Superior temporal gyrus (tissue), 1 donor: ENCODE data around the gene KIF13A.
A peak's percentile ranks its signal among the peaks of the same experiment; 100 is the strongest.
"Not testable (repeated sequence)": the region's sequence is repeated elsewhere in the genome, so short reads cannot be mapped to it uniquely, and the experiment has no call there.

Experiments
- DNase-seq: peaks from one replicate; pipeline ENCODE4 v3.0.0-alpha.2; 2016; ENCODE audit errors: extremely low spot score

The KIF13A gene

GRCh38 chr6:17932330-17932852 lies 55.0 kb downstream of the KIF13A start:
- no peak for DNase-seq

DNA sequence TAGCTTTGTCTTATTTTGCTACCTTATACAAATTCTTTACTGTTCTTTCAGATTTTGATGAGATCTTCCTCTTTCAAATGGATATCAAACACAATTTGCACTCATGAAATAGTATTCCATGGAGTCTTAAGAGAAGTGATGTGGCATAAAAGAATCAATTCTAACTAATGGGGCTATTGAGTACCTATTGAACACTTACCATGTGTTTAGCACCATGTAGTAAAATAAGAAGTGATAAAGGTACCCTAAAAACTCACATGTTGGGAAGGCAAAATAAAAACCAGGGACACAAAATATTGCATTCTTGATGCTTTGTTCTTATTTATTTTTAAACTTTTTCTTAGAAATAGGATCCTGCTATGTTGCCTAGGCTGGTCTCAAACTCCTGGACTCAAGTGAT lies 56.2 kb downstream of the KIF13A start:
- no peak for DNase-seq

- DNase-seq, result no peak
These were observed 57.0 kb downstream of the KIF13A start for GRCh38 chr6:17930321-17930993.

DNA sequence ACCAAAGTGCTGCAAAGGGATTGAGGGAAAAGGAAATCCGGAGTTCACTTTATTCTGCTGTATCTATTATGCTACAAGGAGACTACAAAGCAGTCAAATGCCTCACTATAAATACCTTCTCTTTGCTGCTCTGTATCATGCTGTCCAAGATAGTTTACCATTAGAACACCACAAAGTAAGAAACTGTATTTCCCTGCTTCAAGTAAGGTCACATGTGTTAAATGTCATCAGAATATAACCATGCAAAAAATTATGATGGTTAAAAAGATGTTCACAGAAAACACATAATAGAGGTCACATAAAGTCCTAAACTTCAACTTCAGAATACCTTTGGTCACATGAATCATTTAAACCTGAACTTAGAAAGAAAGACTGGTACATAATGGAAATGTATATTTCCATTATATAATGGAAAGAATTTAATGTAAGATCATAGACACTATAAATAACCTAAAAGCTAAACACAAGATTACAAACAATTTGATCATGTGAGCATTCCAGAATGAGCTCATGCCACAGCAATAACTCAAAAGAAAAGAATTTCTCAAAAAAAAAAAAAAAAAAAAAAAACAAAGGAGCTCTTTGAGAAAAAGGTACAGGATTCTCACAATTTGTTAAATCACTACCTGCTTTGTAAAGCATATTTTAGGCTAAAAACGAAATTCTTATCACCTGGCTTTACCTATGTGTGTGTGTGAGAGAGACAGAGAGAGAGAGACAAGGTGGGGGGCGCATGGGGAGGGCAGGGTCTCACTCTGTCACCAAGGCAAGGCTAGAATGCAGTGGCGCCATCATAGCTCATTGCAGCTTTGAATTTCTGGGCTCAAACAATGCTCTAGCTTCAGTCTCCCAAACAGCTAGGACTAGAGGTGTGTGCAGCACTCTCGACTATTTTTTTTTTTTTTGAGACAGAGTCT lies 58.7 kb downstream of the KIF13A start:
- DNase-seq, result no peak

DNA sequence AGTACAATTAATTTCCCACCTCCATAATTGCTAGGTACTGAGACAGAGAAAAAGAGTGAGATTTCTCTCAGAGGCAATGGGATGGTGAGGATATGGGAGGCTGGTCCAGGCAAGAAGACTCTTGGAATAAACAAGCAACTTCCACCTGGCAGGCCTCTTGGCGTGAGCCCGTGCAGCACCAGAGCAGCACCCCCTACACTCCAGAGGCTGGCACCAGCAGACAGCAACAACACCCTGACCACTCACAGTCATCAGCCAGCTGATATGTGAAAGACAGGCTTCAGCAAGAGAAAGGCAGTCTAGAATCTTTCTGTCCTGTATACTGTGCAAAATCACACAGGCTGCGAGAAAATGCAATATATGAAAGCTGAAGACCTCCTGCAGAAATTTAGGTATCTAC lies 59.7 kb downstream of the KIF13A start:
- no peak for DNase-seq

- DNase-seq, result no peak
These were observed 64.0 kb downstream of the KIF13A start for GRCh38 chr6:17923401-17923863.

DNA sequence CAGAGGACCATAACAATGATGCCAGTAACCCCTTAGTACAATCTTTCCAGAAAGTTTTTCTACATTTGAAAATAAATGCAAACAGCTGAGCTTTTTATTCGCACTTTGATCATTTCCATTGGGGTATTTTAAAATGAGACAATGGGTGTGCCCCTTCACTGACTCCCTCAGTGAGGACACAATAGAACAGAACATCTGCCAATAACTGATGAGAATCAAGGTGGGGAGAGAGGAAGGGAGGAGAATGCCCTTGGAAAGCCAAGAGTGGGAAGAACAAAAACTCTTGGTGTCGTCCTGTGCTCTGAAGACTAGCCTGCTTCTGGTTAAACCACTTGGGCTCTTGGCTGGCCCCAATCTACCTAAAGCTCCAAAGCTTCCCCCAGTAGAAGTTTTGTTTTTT lies 66.0 kb downstream of the KIF13A start:
- DNase-seq, result no peak

GRCh38 chr6:17919496-17919895 lies 67.9 kb downstream of the KIF13A start:
- DNase-seq, result no peak

DNA sequence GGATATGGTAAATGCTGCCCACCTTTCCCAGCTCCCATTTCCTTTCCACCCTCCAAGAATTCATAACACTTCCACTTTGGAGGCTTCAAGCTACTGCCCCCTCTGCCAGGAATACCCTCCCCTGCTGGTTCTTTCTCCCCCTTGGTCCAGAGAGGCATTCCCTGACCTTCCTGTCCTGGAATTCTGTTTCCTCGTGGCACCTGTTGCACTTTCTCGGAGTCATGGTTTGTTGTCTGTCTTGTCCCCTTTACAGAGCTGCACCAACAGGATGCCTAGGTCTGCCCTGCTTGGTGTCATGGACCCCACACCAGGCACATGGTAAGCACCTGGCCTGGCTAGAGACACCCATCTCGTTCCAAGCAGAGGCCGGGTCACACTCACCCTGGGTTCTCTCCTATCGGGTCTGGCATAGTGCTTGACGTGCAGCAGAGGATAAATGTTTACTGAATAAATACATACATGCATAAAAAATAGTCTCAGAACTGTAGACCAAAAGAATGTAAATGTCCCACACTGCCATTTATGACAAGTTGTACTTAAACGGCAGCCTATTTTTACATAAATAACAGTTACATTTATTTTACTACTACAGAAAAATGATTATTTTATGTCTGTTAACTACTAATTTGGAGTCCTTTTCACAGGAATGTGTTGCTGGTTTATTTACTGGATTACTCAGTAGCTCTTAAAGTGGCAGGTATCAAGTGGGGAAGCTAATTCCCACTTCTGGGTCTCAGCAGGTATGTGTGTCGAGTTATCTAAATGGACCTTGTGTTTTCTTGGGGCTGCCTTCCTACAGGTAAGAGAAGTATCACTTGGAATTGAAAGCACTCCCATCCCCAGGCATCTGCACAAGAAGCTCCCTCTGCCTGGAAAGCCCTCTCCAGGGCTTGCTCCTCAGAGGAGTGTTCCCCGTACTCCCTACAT lies 69.3 kb downstream of the KIF13A start:
- DNase-seq, result no peak

DNA sequence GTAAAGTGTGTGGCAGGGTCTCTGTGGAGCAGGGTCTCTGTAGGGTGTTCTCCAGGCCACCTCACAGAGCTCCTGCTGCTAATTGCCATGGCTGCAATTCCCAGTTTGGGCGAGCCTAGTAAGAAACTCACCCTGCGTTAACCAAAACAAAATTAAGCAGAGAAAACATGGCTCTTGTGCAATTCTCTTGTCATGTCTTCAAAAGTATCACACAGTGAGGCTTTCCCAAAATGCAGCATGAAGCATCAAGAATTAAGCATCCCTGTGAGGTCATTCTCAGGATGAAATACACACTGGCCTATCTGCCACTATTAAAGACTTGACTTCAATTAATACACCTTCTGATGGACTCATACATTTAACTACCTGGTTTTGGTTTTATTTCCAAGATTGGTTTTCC lies 72.8 kb downstream of the KIF13A start:
- no peak for DNase-seq

- DNase-seq, result no peak
These were observed 74.9 kb downstream of the KIF13A start for GRCh38 chr6:17912521-17912920.

DNA sequence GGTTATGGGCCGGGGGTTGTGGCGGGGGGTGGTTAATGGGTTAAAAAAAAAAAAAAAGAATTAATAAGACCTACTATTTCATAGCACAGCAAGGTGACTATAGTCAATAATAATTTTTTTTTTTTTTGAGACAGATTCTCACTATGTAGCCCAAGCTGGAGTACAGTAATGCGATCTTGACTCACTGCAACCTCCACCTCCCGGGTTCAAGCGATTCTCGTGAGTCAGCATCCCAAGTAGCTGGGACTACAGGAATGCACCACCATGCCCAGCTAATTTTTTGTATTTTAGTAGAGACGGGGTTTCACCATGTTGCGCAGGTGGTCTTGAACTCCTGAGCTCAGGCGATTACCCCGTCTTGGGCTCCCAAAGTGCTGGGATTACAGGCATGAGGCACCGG lies 75.8 kb downstream of the KIF13A start:
- not testable (repeated sequence) for DNase-seq

- DNase-seq, result no peak
These were observed 77.2 kb downstream of the KIF13A start for GRCh38 chr6:17910189-17910588.

DNA sequence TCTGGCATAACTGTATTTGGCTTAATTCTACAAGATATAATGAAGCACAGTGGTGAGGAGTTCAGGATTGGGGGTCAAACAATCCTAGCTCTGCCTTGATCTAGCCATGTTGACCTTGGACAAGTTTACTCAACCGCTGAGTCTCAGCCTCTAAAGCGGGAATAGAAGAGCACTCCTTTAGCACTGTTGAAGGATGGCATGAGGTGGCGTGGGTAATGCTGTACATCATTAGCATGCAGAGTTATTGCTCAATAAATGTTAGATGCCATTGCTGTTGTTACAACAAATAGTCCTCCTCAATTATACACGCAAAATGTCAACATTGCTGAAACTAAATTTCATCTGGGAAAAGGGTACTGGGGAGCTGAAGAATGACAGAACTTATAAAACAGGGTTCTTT lies 78.6 kb downstream of the KIF13A start:
- DNase-seq, result no peak

- DNase-seq, result peak; percentile 63
These were observed 79.8 kb downstream of the KIF13A start for GRCh38 chr6:17907406-17908229.

- peak; percentile 37 for DNase-seq
These were observed 81.5 kb downstream of the KIF13A start for GRCh38 chr6:17905611-17906592.

DNA sequence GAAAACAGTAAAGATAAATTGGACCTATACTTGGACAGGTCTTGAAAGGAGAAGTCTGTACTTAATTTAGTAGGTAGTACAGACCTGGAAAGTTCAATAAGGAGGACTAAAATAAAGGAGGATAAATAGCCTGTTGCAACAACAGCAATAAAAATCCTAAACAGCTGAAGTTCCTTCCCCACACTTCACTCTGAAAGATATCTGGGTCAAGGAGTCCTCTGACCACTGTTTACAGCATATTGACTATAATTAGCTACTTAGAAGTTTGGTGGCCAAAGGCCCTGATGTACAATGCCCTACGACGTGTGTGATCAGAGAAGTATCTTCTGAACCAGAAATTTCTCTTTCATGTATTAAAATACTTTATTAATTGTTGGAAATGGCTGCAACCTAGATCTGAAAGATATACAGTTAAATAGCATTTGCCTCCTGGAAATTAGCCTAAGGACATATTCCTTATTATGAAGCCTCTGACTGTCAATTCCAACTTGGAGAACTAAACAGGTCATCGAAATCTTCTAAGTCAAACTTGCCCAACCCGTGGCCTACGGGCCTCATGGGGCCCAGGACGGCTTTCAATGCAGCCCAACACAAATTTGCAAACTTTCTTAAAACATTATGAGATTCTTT lies 82.8 kb downstream of the KIF13A start:
- no peak for DNase-seq

DNA sequence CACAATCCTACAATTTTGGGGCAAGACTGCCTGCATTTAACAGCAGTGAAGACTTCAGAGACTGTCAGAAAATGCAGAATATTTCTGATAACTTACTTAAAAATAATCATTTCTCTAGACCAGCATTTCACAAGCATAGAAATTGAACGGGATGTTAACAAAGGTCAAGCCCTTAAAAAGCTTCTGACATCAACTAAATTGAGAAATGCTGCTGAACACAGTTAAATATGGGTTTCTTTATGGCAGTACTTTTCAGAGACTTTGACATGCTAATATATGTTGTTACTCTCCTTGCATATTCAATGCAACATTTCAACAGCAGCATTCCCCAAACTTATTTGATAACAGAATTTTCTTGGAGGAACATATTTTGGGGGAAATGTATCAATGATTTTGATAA lies 84.5 kb downstream of the KIF13A start:
- no peak for DNase-seq

GRCh38 chr6:17901493-17901892 lies 85.9 kb downstream of the KIF13A start:
- no peak for DNase-seq
